ENCODE data around the gene DAB2IP. TPM values are rescaled to one million over a fixed set of nuclear protein-coding genes. Genes with fewer than 3 reads are reported as not detected.

The DAB2IP gene
- total RNA-seq, 2 donors from 2014 or later: 70.7 to 71.0 TPM

DNA sequence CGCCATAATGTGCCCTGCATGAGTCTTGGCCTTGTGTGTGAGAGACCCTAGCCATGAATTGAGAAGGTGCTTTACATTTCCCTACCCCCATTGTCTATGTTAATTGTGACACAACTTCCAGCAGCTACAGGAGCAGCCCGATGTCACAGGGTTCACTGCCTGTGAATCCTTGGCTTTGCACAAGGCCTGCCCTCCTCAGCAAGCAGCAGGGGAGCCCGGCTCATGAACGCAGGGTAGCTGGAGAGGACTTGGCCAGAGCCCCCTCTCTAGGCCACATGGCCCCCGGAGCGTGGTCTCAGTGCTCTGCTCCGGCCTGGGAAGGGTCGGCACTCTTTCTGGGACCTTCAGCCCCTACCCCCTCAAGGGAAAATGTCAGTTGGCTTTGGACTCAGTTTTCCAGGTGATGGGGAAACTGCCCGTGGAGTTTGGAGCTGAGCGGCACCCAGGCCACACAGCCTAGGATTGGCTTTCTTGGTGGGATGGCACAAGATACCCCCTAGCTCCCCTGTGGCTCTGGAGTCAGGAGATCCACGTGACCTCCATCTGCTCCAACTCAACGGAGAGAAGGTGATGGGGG, 160.8 kb downstream of the DAB2IP start:
- Histone ChIP-seq H3K27ac (ENCODE audit: low read depth, low read length) (no peak overlapping the region), H3K27me3 (ENCODE audit: control insufficient read depth, insufficient read depth, low read length, poor library complexity, severe bottlenecking) (peaks cover 41% of the 10 kb centered on the region), H3K36me3 (ENCODE audit: control insufficient read depth, insufficient read depth, low read length) (no peaks in the 10 kb centered on the region), H3K9ac (ENCODE audit: extremely low read depth, low read length, poor library complexity, severe bottlenecking) (no peak overlapping the region), H3K9me3 (ENCODE audit: control insufficient read depth, low read length) (no peaks in the 10 kb centered on the region), H3K4me3 (ENCODE audit: low read length) (no peak overlapping the region), H3K4me1 (ENCODE audit: control insufficient read depth, insufficient read depth, low read length) (no peaks in the 10 kb centered on the region)
- 86 to 87% methylated on average over 5 to 12 of the region's 12 CpGs for WGBS, 2 experiments (ENCODE audit: insufficient coverage in 1 of 2, insufficient read length in 1 of 2)
- peak; percentile 57 for DNase-seq
- H3K27me3 Mint-ChIP-seq (ENCODE audit: insufficient read depth): peaks cover 30% of the 10 kb centered on the region
- H3K36me3 Mint-ChIP-seq (ENCODE audit: low read depth): no peaks in the 10 kb centered on the region
- no peak overlapping the region for H3K27ac Mint-ChIP-seq
- peaks cover 13% of the 10 kb centered on the region for H3K4me1 Mint-ChIP-seq
- TF ChIP-seq, protein P1, sequence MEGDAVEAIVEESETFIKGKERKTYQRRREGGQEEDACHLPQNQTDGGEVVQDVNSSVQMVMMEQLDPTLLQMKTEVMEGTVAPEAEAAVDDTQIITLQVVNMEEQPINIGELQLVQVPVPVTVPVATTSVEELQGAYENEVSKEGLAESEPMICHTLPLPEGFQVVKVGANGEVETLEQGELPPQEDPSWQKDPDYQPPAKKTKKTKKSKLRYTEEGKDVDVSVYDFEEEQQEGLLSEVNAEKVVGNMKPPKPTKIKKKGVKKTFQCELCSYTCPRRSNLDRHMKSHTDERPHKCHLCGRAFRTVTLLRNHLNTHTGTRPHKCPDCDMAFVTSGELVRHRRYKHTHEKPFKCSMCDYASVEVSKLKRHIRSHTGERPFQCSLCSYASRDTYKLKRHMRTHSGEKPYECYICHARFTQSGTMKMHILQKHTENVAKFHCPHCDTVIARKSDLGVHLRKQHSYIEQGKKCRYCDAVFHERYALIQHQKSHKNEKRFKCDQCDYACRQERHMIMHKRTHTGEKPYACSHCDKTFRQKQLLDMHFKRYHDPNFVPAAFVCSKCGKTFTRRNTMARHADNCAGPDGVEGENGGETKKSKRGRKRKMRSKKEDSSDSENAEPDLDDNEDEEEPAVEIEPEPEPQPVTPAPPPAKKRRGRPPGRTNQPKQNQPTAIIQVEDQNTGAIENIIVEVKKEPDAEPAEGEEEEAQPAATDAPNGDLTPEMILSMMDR (conservative IDR thresholded peaks at IDR 0.05): no peak
- H3K4me3 Mint-ChIP-seq: no peak overlapping the region
- no peaks in the 10 kb centered on the region for H3K9me3 Mint-ChIP-seq

DNA sequence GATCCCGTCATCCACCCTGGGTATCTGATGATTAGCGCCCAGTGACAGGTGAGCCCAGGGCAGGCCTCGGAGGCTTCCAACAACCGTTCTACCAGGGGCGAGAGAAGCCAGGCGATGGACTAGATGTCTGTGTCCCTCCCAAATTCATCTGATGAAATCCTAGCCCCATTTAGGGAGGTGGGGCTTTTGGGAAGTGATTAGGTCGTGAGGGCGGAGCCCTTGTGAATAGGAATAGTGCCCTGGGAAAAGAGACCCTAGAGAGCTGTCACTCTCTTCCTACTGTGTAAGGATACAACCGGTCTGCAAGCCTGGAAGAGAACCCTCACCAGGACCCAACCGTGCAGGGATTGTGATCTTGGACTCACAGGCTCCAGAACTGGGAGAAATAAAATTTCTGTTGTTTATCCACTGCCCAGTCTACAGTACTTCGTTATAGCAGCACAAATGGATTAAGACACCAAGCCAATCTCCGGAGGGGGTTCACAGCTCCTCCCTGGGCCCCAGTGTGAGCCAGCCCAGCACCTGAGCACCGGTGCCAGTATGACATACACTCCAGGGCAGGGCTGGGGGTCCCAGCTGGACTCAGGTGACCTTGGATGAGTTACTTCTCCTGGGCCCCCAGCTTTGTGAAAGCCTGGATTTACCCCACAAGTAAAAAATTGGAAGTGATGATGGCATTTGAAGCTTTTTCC, 162.2 kb downstream of the DAB2IP start:
- Histone ChIP-seq H3K36me3 (ENCODE audit: control insufficient read depth, insufficient read depth, low read length) (no peaks in the 10 kb centered on the region), H3K27ac (ENCODE audit: low read depth, low read length) (no peak overlapping the region), H3K27me3 (ENCODE audit: control insufficient read depth, insufficient read depth, low read length, poor library complexity, severe bottlenecking) (peaks cover 55% of the 10 kb centered on the region), H3K4me3 (ENCODE audit: low read length) (no peak overlapping the region), H3K4me1 (ENCODE audit: control insufficient read depth, insufficient read depth, low read length) (no peaks in the 10 kb centered on the region), H3K9ac (ENCODE audit: extremely low read depth, low read length, poor library complexity, severe bottlenecking) (no peak overlapping the region), H3K9me3 (ENCODE audit: control insufficient read depth, low read length) (no peaks in the 10 kb centered on the region)
- H3K4me1 Mint-ChIP-seq: peaks cover 18% of the 10 kb centered on the region
- WGBS, 2 experiments (ENCODE audit: insufficient coverage in 1 of 2, insufficient read length in 1 of 2): 71 to 88% methylated on average over 8 to 13 of the region's 13 CpGs
- H3K36me3 Mint-ChIP-seq (ENCODE audit: low read depth): no peaks in the 10 kb centered on the region
- DNase-seq: no peak
- TF ChIP-seq, protein P1 (conservative IDR thresholded peaks at IDR 0.05): no peak
- no peak overlapping the region for H3K4me3 Mint-ChIP-seq
- peaks cover 44% of the 10 kb centered on the region for H3K27me3 Mint-ChIP-seq (ENCODE audit: insufficient read depth)
- no peak overlapping the region for H3K27ac Mint-ChIP-seq
- H3K9me3 Mint-ChIP-seq: no peaks in the 10 kb centered on the region

DNA sequence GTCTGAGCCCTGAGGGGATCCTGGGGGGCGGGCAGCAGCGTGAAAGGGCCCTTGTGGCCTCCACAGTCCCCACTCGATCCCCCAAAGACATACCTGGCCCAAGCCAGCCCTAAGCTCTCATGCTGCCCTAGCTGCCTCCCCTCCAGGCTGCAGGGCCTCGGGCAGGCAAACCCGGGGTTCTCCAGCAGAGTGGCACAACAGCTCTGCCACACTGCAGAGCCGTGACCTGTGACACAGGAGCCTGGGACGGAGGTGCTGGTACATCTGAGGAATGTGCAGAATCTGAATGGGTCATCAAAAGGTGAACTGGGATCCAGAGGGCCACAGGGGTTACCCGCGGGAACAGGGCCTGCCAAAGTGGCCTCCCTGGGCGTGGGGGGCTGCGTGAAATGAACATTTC, 163.2 kb downstream of the DAB2IP start:
- Mint-ChIP-seq H3K4me3 (no peak overlapping the region), H3K9me3 (no peaks in the 10 kb centered on the region), H3K27me3 (ENCODE audit: insufficient read depth) (peaks cover 52% of the 10 kb centered on the region), H3K4me1 (peaks cover 23% of the 10 kb centered on the region), H3K27ac (no peak overlapping the region), H3K36me3 (ENCODE audit: low read depth) (no peaks in the 10 kb centered on the region)
- Histone ChIP-seq H3K27ac (ENCODE audit: low read depth, low read length) (no peak overlapping the region), H3K36me3 (ENCODE audit: control insufficient read depth, insufficient read depth, low read length) (no peaks in the 10 kb centered on the region), H3K4me3 (ENCODE audit: low read length) (no peak overlapping the region), H3K4me1 (ENCODE audit: control insufficient read depth, insufficient read depth, low read length) (peaks cover 2% of the 10 kb centered on the region), H3K9me3 (ENCODE audit: control insufficient read depth, low read length) (no peaks in the 10 kb centered on the region), H3K27me3 (ENCODE audit: control insufficient read depth, insufficient read depth, low read length, poor library complexity, severe bottlenecking) (peaks cover 64% of the 10 kb centered on the region), H3K9ac (ENCODE audit: extremely low read depth, low read length, poor library complexity, severe bottlenecking) (no peak overlapping the region)
- DNase-seq: peak; percentile 58
- 92 to 93% methylated on average over 6 to 11 of the region's 11 CpGs for WGBS, 2 experiments (ENCODE audit: insufficient coverage in 1 of 2, insufficient read length in 1 of 2)
- TF ChIP-seq, protein P1 (conservative IDR thresholded peaks at IDR 0.05): no peak
